ENCODE measurements around the gene DOK1. TPM values are rescaled to one million over a fixed set of nuclear protein-coding genes. Genes with fewer than 3 reads are reported as not detected.
A peak's percentile ranks its signal among the peaks of the same experiment; 100 is the strongest.

DOK1 gene
- total RNA-seq, 1 donor from 2014 or later, result 37.2 TPM

DNA sequence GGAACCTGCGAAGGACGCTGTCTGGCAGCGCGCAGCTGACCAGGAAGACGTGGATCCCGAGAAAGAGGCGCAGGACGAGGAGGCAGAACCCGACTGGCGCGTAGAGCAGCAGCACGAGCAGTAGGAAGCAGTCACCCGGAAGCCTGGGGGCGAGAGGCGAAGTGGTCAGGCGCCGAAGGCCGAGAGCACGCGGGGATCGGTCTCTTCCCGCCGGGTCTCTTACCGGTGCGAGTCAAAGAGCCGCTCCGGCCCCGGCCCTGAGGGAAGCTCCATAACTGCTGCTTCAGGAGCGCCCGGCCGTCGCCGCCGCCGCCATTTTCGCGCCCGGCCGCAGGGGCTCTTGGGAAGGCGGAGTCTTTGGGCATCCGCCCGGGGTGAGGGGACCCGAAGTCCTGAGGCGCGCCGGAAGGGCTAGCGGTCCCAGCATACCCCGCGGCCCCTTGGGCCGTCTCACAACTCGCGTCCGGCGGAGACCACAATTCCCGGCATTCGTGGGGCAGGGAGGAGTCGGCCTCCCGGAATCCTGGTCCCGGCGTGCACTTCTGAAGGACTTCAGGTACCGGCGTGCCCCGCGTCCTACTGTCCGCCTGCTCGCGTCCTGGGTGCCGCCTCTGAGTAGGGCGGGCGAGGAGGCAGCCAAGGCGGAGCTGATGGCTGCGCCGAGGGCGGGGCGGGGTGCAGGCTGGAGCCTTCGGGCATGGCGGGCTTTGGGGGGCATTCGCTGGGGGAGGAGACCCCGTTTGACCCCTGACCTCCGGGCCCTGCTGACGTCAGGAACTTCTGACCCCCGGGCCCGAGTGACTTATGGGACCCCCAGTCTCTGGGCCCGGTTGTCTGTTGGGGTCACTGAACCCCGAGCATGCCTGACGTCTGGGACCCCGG is 24.9 kb upstream of the DOK1 start, which contains the start of the genes AUP1 and HTRA2:
TSS of gene AUP1 (minus strand) at position 350 of the 882 bp plus-strand sequence. CDS start at position 273, 77 bp downstream.
TSS of gene HTRA2 (plus strand) at position 577 of the 882 bp plus-strand sequence. CDS start at position 651, 74 bp downstream.
- Mint-ChIP-seq H3K9me3 (no peaks in the 10 kb centered on the region), H3K36me3 (ENCODE audit: low read depth) (peaks cover 60% of the 10 kb centered on the region), H3K27ac (peak within 1 kb of the TSS; percentile 95), H3K27me3 (ENCODE audit: insufficient read depth) (no peaks in the 10 kb centered on the region), H3K4me1 (ENCODE audit: low read depth) (peaks cover 49% of the 10 kb centered on the region), H3K4me3 (peak within 1 kb of the TSS; percentile 99)
- intact Hi-C loops (cut with micrococcal nuclease), result loop anchor here (1.0 to 2.0 kb wide), 16 partner anchors 13 to 792 kb away; partner anchors contain the start of genes C2orf81, DOK1, MRPL53 and PCGF1
- peak; percentile 90 for DNase-seq (ENCODE audit: low spot score)

DNA sequence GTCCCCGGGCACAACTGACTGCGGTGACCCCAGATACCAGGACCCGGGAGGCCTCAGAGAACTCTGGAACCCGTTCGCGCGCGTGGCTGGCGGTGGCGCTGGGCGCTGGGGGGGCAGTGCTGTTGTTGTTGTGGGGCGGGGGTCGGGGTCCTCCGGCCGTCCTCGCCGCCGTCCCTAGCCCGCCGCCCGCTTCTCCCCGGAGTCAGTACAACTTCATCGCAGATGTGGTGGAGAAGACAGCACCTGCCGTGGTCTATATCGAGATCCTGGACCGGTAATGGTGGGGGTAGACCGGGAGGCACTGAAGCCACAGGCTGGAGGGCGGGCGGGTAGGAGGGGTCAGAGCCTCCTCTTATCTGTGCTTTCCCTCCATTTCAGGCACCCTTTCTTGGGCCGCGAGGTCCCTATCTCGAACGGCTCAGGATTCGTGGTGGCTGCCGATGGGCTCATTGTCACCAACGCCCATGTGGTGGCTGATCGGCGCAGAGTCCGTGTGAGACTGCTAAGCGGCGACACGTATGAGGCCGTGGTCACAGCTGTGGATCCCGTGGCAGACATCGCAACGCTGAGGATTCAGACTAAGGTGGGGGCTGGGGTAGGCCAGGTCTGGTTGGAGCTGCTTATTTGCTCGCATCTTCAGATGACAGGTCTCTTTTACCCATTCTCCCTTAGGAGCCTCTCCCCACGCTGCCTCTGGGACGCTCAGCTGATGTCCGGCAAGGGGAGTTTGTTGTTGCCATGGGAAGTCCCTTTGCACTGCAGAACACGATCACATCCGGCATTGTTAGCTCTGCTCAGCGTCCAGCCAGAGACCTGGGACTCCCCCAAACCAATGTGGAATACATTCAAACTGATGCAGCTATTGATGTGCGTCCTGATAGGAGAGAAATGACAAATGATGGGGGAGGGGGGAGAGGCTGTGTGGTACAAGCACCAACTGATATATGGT is 24.0 kb upstream of the DOK1 start:
- no peaks in the 10 kb centered on the region for H3K9me3 Mint-ChIP-seq
- H3K36me3 Mint-ChIP-seq (ENCODE audit: low read depth), result peaks cover 56% of the 10 kb centered on the region
- DNase-seq (ENCODE audit: low spot score), result peak; percentile 42
- H3K4me3 Mint-ChIP-seq, result peak overlapping the region; percentile 99
- intact Hi-C loops (cut with micrococcal nuclease), result loop anchor here (1.0 to 2.0 kb wide), 3 partner anchors 18 to 196 kb away; partner anchors contain the start of gene DOK1
- peak overlapping the region; percentile 95 for H3K27ac Mint-ChIP-seq
- peaks cover 49% of the 10 kb centered on the region for H3K4me1 Mint-ChIP-seq (ENCODE audit: low read depth)
- H3K27me3 Mint-ChIP-seq (ENCODE audit: insufficient read depth), result no peaks in the 10 kb centered on the region

DNA sequence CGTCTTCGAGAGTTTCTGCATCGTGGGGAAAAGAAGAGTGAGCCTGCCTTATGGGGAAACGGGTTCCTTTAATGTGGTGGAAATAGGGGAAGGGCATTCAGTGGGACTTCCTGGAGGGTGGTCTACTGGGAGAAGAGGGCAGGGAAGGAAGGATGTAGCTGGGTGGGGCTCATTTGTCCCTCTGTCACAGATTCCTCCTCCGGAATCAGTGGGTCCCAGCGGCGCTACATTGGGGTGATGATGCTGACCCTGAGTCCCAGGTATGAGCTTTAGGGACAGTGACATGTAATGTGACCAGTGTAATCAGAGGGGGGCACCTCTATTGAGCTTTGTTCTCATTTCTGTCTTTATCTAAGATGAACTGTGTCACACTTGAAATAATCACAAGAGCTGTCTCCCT is 22.9 kb upstream of the DOK1 start:
- H3K4me3 Mint-ChIP-seq, result peak overlapping the region; percentile 99
- no peaks in the 10 kb centered on the region for H3K9me3 Mint-ChIP-seq
- H3K36me3 Mint-ChIP-seq (ENCODE audit: low read depth), result peaks cover 46% of the 10 kb centered on the region
- intact Hi-C loops (cut with micrococcal nuclease), result loop anchor here (1.0 to 2.0 kb wide), 3 partner anchors 17 to 281 kb away; no protein-coding TSS in a partner anchor
- H3K4me1 Mint-ChIP-seq (ENCODE audit: low read depth), result peaks cover 43% of the 10 kb centered on the region
- no peaks in the 10 kb centered on the region for H3K27me3 Mint-ChIP-seq (ENCODE audit: insufficient read depth)
- peak overlapping the region; percentile 95 for H3K27ac Mint-ChIP-seq
- DNase-seq (ENCODE audit: low spot score), result no peak

DNA sequence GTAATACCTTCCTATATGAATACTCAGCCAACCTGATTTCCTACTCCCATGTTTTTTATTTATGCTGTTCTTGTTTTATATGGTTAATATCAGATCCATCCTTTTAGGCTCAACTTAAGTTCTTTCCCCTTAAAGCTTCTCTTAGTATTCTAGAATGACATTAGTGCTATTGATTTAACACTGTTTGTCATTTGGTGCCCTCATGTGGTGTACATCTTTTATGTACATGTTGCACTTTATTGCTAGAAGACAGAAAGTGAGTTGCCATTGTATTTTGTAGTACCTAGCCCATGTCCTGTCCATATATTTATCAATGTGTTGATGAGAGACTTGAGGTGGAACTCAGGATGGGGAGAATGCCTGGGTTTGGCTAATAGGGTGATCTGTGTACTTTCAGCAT is 22.3 kb upstream of the DOK1 start:
- DNase-seq (ENCODE audit: low spot score), result no peak
- Mint-ChIP-seq H3K27me3 (ENCODE audit: insufficient read depth) (no peaks in the 10 kb centered on the region), H3K36me3 (ENCODE audit: low read depth) (peaks cover 40% of the 10 kb centered on the region), H3K9me3 (no peaks in the 10 kb centered on the region), H3K4me1 (ENCODE audit: low read depth) (peaks cover 37% of the 10 kb centered on the region), H3K27ac (peak overlapping the region; percentile 63), H3K4me3 (peak overlapping the region; percentile 99)
- intact Hi-C loops (cut with micrococcal nuclease), result loop anchor here (1.0 kb wide), 1 partner anchor 282 kb away; no protein-coding TSS in a partner anchor

DNA sequence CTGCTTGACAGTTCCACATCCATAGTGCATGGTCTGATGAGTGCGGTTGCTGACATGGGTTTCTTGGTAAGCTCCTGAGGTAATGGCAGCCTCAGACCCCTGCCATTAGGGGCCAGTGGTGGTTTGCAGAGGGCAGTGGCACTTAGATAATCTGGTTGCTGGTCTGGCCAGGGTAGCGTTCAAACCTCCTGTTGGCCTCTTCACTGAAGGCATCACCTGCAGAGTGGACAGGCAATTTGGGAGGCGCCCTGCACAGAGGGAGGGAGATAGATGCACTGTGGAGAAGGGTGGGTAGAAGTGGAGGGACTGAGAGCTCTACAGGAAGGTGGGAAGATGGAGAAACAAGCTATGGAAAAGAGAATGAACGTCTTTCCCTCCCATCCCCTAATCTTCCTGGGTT is 21.1 kb upstream of the DOK1 start:
- no peak for DNase-seq (ENCODE audit: low spot score)
- H3K4me1 Mint-ChIP-seq (ENCODE audit: low read depth), result peaks cover 30% of the 10 kb centered on the region
- H3K4me3 Mint-ChIP-seq, result no peak overlapping the region
- no peaks in the 10 kb centered on the region for H3K9me3 Mint-ChIP-seq
- H3K27ac Mint-ChIP-seq, result no peak overlapping the region
- H3K36me3 Mint-ChIP-seq (ENCODE audit: low read depth), result peaks cover 29% of the 10 kb centered on the region
- intact Hi-C loops (cut with micrococcal nuclease), result no loop called here
- H3K27me3 Mint-ChIP-seq (ENCODE audit: insufficient read depth), result peaks cover 3% of the 10 kb centered on the region

DNA sequence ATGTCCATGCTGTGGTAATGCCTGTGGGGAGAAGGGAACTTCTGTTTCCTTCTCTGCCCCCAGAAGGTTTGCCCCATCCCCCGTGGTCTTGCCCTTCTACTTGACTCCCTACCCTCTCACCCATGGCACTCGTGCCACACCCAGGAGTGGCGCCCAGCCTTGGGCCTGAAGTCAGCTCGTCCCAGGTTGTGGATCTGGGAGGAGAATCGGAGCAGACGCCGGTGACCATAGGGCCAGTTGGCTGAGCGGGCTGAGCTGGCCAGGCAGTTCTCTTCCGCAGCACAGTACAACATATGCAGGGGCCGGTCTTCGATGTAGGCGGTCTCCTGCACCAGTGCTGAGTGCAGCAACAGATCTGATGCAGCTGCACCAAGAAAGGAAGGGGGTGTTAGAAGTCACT is 20.1 kb upstream of the DOK1 start:
- H3K27me3 Mint-ChIP-seq (ENCODE audit: insufficient read depth), result peaks cover 7% of the 10 kb centered on the region
- H3K4me3 Mint-ChIP-seq, result no peak overlapping the region
- peaks cover 23% of the 10 kb centered on the region for H3K36me3 Mint-ChIP-seq (ENCODE audit: low read depth)
- H3K4me1 Mint-ChIP-seq (ENCODE audit: low read depth), result peaks cover 37% of the 10 kb centered on the region
- no peak for DNase-seq (ENCODE audit: low spot score)
- no peaks in the 10 kb centered on the region for H3K9me3 Mint-ChIP-seq
- intact Hi-C loops (cut with micrococcal nuclease), result no loop called here
- H3K27ac Mint-ChIP-seq, result no peak overlapping the region

DNA sequence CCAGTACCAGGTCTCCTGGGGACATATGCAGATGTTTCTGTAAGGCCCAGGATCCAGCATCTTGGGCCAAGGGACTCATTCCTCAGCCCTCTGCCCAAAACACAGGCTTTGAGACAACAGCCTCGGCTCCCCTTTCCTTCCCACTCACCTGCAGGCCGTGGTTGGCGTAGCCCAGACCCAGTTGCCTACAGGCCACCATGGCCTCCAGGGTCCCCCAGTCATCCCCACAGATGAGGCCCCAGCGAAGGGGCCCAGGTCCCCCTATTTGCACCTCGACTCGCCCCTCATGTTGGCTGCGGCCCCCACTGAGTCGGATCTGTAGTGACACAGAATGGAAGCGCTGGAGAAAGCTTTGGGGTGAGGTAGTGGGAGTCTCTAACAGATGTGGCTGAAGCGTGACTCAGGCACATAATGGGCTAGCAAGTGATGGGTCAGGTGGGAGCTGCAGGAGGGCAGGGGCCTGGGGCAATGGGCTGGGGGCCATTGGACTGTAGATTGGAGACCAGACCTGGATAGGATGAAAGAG is 19.0 kb upstream of the DOK1 start:
- intact Hi-C loops (cut with micrococcal nuclease), result no loop called here
- Mint-ChIP-seq H3K27me3 (ENCODE audit: insufficient read depth) (peaks cover 7% of the 10 kb centered on the region), H3K4me1 (ENCODE audit: low read depth) (peaks cover 39% of the 10 kb centered on the region), H3K27ac (no peak overlapping the region), H3K4me3 (no peak overlapping the region), H3K9me3 (no peaks in the 10 kb centered on the region), H3K36me3 (ENCODE audit: low read depth) (peaks cover 23% of the 10 kb centered on the region)
- no peak for DNase-seq (ENCODE audit: low spot score)

DNA sequence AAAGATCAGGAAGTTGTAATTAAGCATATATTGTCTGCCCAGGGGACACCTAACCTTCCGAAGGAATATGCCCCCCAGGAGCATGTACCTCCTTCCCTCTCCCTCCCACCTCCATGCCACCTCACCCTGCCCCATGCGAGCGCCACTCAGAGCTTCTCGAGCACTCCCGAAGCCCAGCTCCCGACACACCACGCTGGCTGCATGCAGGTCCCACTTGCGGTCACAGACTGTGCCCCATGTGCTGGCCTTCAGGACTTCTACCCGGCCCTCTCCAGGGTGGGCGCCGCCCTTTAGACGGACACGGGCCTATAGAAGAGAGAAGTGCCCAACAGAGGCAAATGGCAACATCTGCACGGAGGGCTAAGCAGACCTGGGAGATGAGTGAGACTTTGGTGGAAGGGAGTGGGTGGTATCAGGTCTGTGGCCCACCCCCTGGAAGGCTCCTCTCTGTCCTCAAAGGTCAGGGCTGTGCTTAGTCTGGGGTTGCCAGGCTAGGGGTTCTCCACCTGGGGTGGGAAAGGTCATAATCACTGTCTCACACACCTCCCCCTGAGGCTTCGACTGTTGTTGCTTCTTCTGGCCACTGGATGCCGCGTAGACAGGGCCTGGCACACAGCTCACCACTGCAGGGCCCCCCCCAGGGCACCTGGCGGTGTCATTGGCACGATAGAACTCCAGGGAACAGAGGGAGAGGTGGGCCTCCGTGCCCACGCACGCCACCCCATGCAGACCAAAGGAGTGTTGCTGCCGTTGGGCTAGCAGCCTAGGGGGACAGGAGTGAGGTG is 18.2 kb upstream of the DOK1 start:
- no peak for DNase-seq (ENCODE audit: low spot score)
- peaks cover 18% of the 10 kb centered on the region for H3K36me3 Mint-ChIP-seq (ENCODE audit: low read depth)
- H3K4me1 Mint-ChIP-seq (ENCODE audit: low read depth), result peaks cover 31% of the 10 kb centered on the region
- H3K9me3 Mint-ChIP-seq, result no peaks in the 10 kb centered on the region
- intact Hi-C loops (cut with micrococcal nuclease), result no loop called here
- H3K27me3 Mint-ChIP-seq (ENCODE audit: insufficient read depth), result peaks cover 7% of the 10 kb centered on the region
- no peak overlapping the region for H3K4me3 Mint-ChIP-seq
- no peak overlapping the region for H3K27ac Mint-ChIP-seq

DNA sequence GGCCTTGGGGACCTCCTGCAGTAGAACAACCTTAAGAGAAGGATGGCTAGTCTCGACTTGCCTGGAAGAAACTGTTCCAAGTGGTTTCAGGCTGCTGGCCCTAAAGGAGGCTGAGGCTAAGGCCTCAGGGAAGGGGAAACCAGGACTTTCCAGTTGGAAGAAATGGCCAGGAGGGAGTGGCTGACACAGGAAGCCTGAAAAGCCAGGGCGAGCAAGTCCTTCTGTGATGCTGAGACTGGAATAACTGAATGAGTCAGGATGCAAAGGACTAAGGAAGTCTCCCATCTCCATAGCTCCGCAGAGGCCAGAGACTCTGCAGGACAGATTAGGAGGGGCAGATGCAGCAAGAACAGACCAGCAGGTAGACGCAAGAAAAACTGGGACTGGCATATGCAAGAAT is 17.4 kb upstream of the DOK1 start:
- no peak overlapping the region for H3K4me3 Mint-ChIP-seq
- H3K36me3 Mint-ChIP-seq (ENCODE audit: low read depth), result peaks cover 13% of the 10 kb centered on the region
- no peak overlapping the region for H3K27ac Mint-ChIP-seq
- intact Hi-C loops (cut with micrococcal nuclease), result no loop called here
- H3K4me1 Mint-ChIP-seq (ENCODE audit: low read depth), result peaks cover 23% of the 10 kb centered on the region
- no peak for DNase-seq (ENCODE audit: low spot score)
- peaks cover 11% of the 10 kb centered on the region for H3K27me3 Mint-ChIP-seq (ENCODE audit: insufficient read depth)
- H3K9me3 Mint-ChIP-seq, result no peaks in the 10 kb centered on the region

DNA sequence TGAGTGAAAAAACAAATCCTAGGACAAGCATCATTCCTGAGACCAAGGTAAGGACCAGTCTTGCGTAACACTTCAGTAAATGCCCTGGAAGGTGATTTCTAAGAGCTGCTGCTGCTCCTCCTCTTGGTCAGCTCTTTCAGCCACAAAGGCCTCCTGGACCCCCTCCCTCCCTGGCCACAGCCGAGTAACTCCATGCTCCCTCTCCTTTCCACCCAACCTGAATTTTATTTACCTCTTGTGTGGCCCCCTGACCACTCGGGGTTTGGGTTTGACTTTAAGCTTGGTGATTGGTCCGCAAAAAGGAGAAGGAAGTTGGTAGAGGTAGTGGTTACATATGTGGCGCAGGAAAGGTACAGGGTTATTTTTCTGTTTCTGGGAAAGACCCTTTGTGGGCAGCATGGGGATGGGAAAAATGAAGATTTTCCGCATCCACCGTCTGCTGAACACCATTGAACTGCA is 15.6 kb upstream of the DOK1 start:
- Mint-ChIP-seq H3K36me3 (ENCODE audit: low read depth) (peaks cover 1% of the 10 kb centered on the region), H3K4me1 (ENCODE audit: low read depth) (peaks cover 17% of the 10 kb centered on the region), H3K4me3 (no peak overlapping the region), H3K9me3 (no peaks in the 10 kb centered on the region), H3K27me3 (ENCODE audit: insufficient read depth) (peaks cover 14% of the 10 kb centered on the region), H3K27ac (no peak overlapping the region)
- intact Hi-C loops (cut with micrococcal nuclease), result no loop called here
- no peak for DNase-seq (ENCODE audit: low spot score)

DNA sequence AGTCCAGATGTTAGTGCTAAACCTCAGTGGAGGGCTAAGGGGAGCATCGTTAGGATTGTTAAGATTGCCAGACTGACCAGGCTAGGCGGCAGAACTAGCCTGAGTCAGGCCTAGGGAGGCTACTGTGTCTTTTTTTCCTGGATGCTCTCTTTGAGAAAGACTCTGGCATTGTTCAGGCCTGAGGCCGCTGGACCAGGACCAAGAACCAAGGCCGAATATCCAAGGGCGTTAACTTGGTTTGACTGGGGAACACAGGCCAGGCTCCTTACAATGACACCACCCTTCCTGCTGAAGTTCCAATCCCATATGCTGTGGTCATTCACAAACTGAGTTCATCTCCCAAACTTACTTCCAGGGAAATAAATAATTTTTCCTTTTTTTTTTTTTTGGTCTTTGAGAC is 14.2 kb upstream of the DOK1 start:
- Mint-ChIP-seq H3K36me3 (ENCODE audit: low read depth) (no peaks in the 10 kb centered on the region), H3K9me3 (no peaks in the 10 kb centered on the region), H3K27ac (no peak overlapping the region), H3K4me3 (no peak overlapping the region), H3K4me1 (ENCODE audit: low read depth) (peaks cover 17% of the 10 kb centered on the region), H3K27me3 (ENCODE audit: insufficient read depth) (peaks cover 24% of the 10 kb centered on the region)
- DNase-seq (ENCODE audit: low spot score), result no peak
- intact Hi-C loops (cut with micrococcal nuclease), result no loop called here

DNA sequence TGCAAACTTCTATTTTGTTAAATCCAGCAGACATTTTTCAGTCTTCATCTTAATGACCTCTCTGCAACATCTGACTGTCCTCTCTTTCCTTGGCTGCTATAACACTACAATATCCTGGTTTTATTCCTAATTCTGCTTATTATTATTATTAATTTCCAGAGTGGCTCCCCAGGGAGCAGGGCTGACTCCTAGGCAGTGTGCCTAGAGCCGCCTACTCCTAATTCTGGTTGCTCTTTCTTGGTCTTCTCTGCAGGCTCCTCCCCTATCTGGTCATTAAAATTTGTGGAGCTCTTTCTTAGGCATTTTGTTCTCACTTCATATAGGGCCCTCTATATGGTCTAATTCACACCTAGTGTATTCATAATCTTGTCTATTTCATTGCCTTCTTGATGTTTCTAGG is 11.5 kb upstream of the DOK1 start:
- H3K27ac Mint-ChIP-seq, result no peak overlapping the region
- intact Hi-C loops (cut with micrococcal nuclease), result no loop called here

More for the DNA sequence above, 11.5 kb upstream of the DOK1 start:
- H3K27me3 Mint-ChIP-seq (ENCODE audit: insufficient read depth), result peaks cover 33% of the 10 kb centered on the region
- H3K9me3 Mint-ChIP-seq, result no peaks in the 10 kb centered on the region
- H3K4me3 Mint-ChIP-seq, result no peak overlapping the region
- no peaks in the 10 kb centered on the region for H3K36me3 Mint-ChIP-seq (ENCODE audit: low read depth)
- no peak for DNase-seq (ENCODE audit: low spot score)
- peaks cover 19% of the 10 kb centered on the region for H3K4me1 Mint-ChIP-seq (ENCODE audit: low read depth)
